A673 (cell line): ENCODE data around the gene AP3S1.
"Not testable (repeated sequence)": the region's sequence is repeated elsewhere in the genome, so short reads cannot be mapped to it uniquely, and the experiment has no call there.

Experiments used
- CTCF ChIP-seq: fragments of 300-800, 200-600 bp; sonication (generic); conservative IDR thresholded peaks from 2 replicates; pipeline ENCODE4 v1.5.1; 2017; ENCODE audit warnings: low read depth, mild to moderate bottlenecking, antibody characterized with exemption, low read length, moderate library complexity, mixed read lengths
- EZH2 ChIP-seq: fragments of 200-600 bp; sonication (generic); IDR thresholded peaks from 2 replicates; pipeline ENCODE4 v1.6.1; 2017; ENCODE audit warnings: borderline replicate concordance, low read depth, mild to moderate bottlenecking, mixed read lengths, antibody characterized with exemption, low read length; ENCODE audit not compliant: poor library complexity, severe bottlenecking

- TF ChIP-seq CTCF, EZH2: not testable (repeated sequence)
Observed at GRCh38 chr5:115885208-115885607, 43.5 kb downstream of the AP3S1 start.
